Occipital lobe (tissue), 2 donors: Measurements from ENCODE around the gene ACTC1. TPM values are rescaled to one million over a fixed set of nuclear protein-coding genes. Genes with fewer than 3 reads are reported as not detected.
"Not testable (repeated sequence)": the region's sequence is repeated elsewhere in the genome, so short reads cannot be mapped to it uniquely, and the experiment has no call there.

Source experiments
- DNase-seq: peaks from one replicate; lab custom pipeline; 2025; lab: John Stamatoyannopoulos, UW
- total RNA-seq: library from RNA; depleted of rRNA; stranded (reverse); fragments of >200 nt; gene quantifications from one replicate; pipeline ENCODE4 v1.2.3, GENCODE V29; 2014

The ACTC1 gene
- total RNA-seq, result 0.31 TPM

DNA sequence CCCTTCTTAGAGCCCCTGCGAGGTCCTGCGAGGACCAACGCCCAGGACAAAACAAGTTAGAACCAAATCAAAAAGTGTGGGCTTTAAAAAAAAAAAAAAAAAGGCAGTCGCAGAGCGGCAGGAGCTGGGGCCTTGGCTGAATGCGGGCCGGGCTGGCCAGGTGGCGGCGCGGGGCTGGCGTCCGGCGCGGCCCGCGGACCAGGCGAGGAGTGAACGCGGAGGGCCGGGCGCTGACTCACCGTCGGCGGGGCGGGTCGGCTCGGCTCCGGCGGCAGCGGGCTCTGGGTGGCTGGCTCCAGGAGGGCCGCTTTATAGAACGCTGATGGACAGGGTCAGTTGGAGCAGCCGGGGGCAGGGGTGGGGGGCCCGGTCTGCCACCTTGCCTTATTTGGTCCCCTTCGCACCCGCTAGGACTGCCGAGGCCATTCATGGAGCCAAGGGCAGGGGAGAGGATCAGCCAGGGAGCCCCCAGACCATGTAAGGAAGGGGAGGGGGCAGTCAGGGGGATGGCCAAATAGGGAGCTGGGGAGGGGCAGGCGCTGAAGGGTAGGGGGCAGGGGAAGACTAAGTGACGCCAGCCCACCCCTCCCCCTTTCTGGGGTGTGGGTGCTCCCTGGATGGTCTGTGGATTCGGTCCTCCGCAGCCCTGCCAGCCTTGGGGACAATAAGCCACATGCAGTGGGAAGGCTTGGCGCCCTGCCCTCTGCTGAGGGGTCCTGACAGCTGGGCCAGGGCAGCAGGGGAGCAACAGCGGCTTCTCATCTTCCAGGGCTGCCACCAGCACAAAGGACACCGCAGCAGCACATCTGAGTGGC, at the start of gene ACTC1:
Gene ACTC1 (minus strand): TSS at position 283 of the 815 bp plus-strand sequence. CDS start 741 bp downstream, outside the sequence.
- DNase-seq, result no peak

DNA sequence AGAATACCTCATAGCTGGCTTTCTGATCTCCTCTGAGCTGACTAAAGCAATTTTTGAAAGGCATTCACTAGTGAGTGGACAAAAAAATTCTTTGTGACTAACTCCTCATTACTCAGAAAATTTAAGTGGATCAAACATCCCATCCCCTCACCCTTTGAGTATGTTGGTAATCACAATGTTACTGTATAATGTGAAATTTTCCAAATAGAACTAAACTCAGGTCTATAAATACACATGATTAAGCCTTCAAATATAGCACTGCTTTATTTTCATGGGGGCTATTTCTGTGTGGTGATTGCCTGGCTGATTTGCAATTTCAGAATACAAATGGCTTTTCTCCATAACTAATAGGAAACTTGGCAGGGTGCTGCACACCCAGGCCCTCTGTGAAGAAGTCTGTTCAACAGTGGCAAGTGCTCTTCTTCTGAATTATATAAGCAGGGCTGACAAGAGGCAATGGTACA, 45.9 kb upstream of the ACTC1 start:
- no peak for DNase-seq

DNA sequence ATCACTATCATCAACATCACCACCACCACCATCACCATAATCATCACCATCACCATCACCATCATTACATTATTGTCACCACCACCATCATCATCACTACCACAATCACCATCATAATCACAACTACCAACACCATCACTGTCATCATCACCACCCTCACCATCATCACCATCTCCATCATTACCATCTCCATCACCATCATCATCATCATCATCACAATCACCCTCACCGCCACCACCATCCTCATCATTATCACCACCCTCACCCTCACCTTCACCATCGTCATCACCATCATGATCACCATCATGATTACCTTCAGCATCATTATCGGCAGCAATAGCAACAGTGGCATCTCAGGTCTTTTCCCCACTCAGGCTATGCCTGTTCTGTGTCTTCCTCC, 42.9 kb upstream of the ACTC1 start:
- DNase-seq, result no peak

DNA sequence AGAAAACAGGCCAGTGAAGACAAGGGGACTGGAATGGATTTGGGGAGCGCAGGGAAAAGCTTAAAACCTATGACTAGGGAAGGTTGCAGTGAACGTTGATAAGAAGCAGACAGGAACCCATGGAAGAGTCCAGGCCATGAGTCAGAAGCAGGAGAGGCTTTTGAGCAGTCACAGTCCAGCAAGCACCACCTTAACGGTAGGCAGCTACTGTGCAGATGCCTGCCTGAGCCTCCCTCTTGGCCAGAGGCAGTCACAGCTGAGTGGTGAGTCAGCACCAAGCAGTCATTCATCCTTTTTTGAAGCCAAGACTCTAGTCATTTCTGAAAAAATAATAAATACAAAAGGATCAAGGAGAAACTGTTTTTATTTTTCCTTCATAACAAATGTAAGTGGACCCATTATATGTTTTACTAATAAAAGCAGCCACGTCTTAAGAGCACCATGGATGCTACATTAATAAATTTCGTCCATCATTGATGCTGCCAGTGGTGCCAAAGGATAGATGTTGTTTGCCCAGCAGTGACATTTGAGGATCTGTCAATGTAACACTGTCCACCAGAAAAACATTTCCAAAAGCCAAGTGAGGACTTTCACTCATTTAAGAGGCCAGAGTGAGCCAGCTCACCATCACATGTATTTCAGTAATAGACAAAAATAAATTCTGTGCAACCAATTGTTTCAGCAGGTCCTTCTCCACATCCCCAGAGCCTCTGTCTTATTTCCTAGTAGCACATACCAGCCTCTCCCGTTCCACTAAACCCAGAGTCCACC, 42.1 kb upstream of the ACTC1 start:
- DNase-seq, result no peak

DNA sequence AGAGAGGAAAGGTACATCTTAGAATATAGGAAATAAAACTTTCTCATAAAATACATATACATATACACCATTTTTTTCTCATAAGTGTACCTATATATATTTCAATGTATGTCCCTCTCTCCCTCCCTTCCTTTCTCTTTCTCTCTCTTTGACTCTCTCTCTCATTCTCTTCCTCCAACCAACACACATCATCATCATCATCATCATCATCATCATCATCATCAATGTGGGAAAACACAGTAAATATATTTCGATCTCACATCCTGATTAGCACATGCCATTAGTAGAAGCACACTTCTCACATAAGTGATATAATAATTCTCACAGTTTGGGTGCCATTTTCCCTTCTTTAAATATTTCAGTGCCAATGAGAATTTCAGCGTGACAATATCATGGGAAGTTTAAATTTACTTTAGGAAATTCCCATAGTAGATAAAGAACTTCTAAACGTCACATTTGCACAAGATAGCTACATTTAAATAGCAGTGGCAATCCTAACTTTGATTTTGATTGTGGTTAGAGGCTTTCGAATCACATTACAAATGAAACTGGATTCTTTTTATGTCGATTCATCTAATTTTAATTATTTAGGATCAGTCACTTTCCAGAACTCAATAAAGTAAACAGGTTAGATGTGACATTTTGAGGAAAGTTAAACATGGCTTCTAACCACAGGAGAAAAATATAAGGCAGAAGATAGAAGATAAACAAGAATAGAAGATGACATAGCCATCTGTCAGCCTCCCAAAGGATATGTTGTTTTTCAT, 33.0 kb upstream of the ACTC1 start:
- DNase-seq, result no peak

- DNase-seq, result no peak
These were observed 26.5 kb upstream of the ACTC1 start for GRCh38 chr15:34821831-34822230.

DNA sequence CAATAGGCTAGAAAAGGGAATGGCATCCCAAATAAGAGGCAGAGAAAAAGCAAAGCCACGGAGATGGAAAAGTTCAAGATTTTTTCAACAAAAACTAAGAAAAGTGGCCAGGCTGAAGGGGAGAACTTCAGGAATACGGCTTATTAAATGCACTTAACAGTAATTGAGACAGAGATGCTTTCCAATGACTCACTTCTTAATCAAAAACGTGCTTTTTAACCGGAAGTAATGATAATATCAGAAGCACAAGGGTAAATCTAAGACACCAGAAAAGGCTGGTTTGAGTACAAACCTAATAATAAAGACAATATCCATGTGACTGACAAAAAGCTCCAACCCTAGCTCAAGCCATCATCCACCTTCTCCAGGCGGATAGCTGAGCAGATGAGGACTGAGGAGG, 24.8 kb upstream of the ACTC1 start:
- no peak for DNase-seq

- no peak for DNase-seq
These were observed 23.2 kb upstream of the ACTC1 start for GRCh38 chr15:34818526-34818925.

- DNase-seq, result no peak
These were observed 20.5 kb upstream of the ACTC1 start for GRCh38 chr15:34815836-34816235.

- no peak for DNase-seq
These were observed 18.3 kb upstream of the ACTC1 start for GRCh38 chr15:34813446-34814190.

DNA sequence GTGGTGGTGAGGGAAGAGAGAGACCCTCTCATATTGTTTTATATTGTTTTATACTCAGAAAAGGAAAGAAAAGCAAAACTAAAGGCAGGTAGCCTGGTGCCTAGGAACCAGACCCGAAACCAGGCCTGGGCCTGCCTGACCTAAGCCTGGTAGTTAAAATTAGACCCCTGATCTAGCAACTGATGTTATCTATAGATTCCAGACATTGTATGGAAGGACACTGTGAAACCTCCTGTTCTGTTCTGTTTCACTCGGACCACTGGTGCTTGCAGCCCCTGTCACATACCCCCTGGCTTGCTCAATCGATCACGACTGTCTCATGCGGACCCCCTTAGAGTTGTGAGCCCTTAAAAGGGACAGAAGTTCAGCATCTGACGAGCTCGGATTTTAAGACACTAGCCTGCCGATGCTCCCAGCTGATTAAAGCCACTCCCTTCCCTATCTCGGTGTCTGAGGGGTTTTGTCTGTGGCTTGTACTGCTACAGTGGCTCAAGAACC, 17.6 kb upstream of the ACTC1 start:
- DNase-seq, result not testable (repeated sequence)

- no peak for DNase-seq
These were observed 17.0 kb upstream of the ACTC1 start for GRCh38 chr15:34812369-34812768.

- DNase-seq, result no peak
These were observed 15.2 kb upstream of the ACTC1 start for GRCh38 chr15:34810443-34811129.

DNA sequence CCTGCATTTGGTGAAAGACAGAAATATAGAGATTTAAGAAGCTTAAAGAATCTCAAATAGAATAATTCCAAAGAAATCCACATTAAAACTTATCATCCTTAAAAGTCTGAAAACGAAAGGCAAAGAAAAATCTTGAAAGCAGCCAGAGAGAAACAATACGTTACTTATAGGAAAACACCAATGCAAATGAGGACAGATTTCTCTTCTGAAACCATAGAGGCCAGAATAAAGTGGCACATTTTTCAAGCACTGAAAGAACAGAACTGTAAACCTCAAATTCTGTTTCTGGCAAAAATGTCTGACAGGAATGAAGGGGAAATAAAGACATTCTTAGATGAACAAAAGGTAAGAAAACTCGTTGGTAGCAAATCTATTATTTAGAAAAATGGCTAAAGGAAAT, 13.8 kb upstream of the ACTC1 start:
- DNase-seq, result no peak

GRCh38 chr15:34808016-34808415, 12.7 kb upstream of the ACTC1 start:
- DNase-seq, result no peak

GRCh38 chr15:34807241-34807640, 11.9 kb upstream of the ACTC1 start:
- not testable (repeated sequence) for DNase-seq

- no peak for DNase-seq
These were observed 9.4 kb upstream of the ACTC1 start for GRCh38 chr15:34804776-34805175.

GRCh38 chr15:34804113-34804512, 8.8 kb upstream of the ACTC1 start:
- no peak for DNase-seq

GRCh38 chr15:34802803-34803750, 7.7 kb upstream of the ACTC1 start:
- DNase-seq, result no peak
